Stimulated activated CD4-positive, alpha-beta T cell treated with anti-CD3 and anti-CD28 coated beads, Interleukin-4, amount 100 ng/mL, for 24 hours (primary cell): ENCODE results near the gene TOP2A.
"Not testable (repeated sequence)": the region's sequence is repeated elsewhere in the genome, so short reads cannot be mapped to it uniquely, and the experiment has no call there.

Source experiments
- DNase-seq: peaks from one replicate; pipeline ENCODE4 v3.0.0-alpha.2; 2020

TOP2A gene

DNA sequence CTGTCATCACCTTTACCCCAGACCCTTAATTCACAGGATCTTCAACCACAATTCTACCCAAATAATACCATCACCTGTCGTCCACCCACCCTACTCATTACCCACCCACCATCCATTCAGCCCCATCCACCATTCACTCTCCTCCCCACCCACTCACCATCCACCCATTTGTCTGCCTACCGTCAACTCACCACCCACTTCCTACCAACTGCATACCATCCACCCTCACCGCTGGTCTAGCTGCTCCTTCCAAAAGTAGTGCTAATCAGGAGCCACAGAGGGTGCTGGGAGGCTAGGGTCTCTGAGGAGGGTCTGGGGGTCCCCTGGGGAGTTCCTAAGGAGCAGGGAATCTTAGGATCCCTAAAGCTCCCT is 13.5 kb upstream of the TOP2A start:
- DNase-seq = no peak

- no peak for DNase-seq
These were observed 12.9 kb upstream of the TOP2A start for GRCh38 chr17:40430272-40431230.

DNA sequence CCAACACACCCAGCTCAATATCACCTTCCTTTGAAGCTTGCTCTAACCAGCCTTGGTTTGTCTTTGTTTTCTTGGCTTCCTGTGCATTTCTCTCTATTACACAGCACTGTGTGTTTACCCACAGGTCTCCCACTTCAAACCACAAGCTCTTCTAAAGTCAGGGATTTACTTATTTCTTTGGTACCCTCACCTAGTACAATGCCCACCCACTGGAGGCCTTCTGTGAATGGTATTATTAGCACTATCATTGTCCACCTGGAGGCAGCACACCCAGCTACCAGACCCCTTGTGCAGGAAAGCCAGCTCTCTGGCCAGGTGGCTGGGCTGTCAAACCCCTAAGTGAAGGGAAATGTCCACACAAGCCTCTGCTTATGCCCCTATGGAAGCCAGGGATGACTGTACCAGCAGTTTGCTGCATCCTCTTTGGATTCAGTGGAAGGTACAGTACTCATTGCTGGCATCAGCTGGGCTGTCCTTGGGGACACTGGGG is 9.4 kb upstream of the TOP2A start:
- DNase-seq = no peak

DNA sequence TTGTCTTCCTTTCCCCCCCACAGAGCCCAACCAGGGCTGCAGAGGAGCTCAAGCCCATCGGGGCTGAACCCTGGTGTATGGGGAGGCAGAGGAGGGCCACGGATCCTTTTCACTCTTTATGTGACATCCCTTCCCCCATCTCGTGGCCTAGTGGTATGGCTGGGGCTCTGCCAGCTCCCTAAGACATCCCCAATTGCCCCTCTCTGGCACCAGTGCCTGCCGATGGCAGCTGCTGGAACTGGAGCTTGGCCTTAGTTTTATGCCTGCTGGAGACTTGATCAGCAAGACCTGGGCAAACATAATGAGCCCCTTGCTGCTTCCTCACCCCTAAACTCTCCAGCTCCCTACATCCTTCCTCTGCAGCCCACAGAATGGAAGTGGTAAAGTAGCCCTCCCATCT is 8.0 kb upstream of the TOP2A start:
- no peak for DNase-seq

DNA sequence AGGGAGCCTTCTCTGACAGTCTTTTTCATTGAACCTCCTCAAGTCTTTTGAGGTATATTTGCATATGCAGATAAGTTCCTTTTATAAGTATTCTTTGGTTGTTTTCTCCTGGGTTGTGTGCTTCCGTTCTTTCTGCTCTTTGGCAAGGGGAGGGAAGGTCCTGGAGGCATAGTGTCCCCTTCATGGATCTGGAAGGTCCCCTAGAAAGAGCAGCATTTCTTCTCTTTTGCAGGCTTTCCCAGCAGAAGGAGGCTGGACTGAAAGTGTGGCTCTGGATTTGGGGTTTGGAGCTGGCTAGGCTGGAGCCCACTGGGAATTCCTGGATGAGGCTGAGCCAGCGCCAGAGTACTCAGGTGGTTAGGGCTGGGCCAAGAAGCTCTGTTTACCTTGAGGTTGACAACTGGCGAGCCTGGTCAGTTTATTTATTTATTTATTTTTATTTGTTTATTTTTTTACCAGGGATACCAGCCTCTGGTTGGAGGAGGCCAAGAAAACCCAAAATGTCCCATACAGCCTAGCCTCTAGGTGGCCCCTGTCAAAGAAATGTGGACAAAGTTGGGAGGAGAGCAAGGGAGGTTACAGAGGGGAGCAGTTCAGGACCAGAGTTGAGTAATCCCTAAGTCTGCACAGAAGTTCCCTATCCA is 5.4 kb upstream of the TOP2A start:
- DNase-seq = no peak

- DNase-seq = no peak
These were observed 2.0 kb upstream of the TOP2A start for GRCh38 chr17:40419559-40420331.

GRCh38 chr17:40418428-40418706 is 671 bp upstream of the TOP2A start:
- no peak for DNase-seq

DNA sequence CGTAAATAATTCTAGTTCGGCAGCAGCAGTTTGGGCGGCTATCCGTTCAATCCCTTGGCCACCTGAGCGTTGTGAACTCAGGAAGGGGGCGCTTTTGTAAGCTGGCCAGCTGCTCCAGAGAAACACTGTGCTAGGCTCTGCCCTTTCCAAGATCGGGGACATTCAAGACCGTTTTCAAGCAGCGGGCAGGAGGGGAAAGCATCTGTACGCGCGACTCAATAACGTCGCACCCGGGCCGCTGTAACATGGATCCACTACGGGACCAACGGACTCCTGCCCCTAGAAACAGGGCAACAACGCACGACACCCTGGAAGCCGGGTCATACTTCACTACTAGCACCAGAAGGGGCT is 463 bp downstream of the TOP2A start:
- DNase-seq = no peak

GRCh38 chr17:40416671-40417070 is 1.0 kb downstream of the TOP2A start:
- no peak for DNase-seq

GRCh38 chr17:40415390-40415789 is 2.3 kb downstream of the TOP2A start:
- DNase-seq = no peak

GRCh38 chr17:40414312-40414711 is 3.4 kb downstream of the TOP2A start:
- DNase-seq = not testable (repeated sequence)

DNA sequence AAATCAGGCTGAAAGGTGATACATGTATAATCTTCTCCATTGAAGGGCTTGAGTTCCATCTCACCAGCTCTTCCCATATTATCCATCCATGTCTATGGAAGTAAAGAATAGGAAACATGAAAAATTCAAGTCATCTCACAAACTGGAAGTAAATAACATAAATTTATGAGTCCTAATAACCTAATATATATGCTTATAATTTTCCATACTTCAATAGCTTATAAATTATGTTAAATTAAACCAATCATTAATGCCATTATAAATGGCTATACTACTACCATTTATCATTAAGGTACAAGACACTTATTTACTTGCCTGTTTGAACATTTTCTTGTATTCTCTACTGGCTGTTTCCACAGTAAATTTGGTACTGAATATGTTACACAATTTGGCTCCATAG is 4.8 kb downstream of the TOP2A start:
- DNase-seq = no peak

DNA sequence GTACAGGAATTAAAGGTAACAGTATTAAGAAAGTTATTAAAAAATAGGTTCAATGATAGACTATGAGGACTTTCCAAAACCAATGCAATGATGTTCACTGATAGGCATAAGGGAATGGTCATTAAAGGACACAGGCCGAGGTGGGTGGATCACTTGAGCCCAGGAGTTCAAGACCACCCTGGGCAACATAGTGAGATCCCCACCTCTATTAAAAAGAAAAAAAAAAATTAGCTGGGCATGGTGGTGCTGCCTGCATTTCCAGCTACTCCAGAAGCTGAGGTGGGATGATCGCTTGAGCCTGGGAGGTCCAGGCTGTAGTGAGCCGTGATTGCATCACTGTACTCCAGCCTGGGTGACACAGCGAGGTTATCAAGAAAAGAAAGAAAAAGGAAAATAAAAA is 5.9 kb downstream of the TOP2A start:
- DNase-seq = no peak

DNA sequence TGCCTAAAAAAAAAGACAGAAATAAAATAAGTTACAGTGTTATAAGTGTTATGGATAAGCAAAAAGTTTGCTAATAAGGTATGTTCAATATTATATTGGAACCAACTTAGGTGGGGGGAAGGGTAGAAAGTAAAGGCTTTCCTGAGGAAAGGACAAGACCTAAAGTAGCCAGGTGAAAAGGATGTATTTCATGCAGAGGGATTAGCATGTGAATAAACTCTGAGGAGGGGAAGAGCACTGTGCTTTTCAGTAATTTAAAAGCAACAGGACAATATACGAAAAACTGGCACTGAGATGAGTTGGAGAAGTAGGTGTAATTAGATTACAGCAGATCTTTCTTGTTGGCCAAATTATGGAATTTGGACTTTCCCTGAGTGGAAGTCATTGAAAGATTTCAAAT is 7.6 kb downstream of the TOP2A start:
- DNase-seq = no peak

DNA sequence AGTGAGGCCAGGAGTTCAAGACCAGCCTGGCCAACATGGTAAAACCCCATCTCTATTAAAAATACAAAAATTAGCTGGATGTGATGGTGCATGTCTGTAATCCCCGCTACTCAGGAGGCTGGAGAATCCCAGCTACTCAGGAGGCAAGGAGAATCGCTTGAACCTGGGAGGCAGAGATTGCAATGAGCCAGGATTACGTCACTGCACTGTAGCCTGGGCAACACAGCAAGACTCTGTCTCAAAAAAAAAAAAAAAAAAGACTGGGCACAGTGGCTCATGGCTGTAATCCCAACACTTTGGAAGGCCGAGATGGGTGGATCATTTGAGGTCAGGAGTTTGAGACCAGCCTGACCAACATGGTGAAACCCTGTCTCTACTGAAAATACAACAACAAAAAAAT is 8.2 kb downstream of the TOP2A start:
- not testable (repeated sequence) for DNase-seq

DNA sequence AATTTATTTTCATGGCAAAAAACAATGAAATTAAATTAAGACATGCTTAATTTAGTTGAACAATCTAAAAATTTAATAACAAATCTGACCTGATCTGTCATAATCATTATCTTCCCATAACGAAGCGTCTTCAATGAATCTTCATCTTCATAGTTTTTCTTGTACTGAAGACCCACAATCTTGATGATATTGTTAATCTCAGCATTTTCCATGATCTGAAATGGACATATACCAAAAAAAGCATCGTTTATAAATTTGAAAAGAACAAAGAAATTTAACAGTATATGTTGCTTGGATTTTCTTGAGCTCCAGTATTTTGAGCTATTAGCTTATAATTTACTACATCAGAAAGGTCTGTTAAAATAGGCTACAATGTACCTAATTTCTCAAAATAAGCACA is 10.2 kb downstream of the TOP2A start:
- no peak for DNase-seq

DNA sequence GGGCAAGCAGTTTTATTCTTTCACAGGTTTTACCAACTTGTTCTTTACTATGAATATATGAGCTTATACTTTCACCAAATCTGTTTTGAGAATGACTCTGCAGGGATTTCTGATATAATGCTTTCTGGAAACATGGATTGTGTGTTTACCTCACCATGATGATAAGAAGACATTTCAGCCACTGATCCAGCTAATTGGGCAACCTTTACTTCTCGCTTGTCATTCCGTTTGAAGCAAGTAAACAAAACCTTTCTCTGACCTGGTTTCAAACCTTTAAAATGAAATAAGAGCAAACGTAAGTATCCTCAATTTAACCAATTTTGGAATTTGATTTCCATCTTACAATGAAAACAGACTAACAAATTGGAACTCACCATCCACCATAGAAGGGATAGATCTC is 13.7 kb downstream of the TOP2A start:
- no peak for DNase-seq

GRCh38 chr17:40402668-40403067 is 15.0 kb downstream of the TOP2A start:
- no peak for DNase-seq

DNA sequence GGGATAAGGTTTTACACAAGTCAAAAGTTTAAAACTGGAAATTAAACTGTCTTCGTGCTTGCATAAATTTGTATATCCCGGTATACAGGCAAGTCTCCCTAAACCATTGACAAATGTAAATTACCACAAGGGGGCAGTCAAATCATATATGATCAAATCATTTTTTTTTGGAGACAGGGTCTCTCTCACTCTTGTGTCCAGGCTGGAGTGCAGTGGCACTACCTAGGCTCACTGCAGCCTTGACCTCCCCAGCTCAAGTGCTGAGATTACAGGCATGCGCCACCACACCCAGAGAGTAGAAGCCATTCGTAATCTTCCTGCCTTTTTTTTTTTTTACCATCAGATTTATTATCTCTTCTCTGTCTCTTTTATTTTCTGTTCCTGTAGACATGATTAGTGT is 18.5 kb downstream of the TOP2A start:
- DNase-seq = no peak

GRCh38 chr17:40386555-40386954 is 31.1 kb downstream of the TOP2A start:
- not testable (repeated sequence) for DNase-seq

DNA sequence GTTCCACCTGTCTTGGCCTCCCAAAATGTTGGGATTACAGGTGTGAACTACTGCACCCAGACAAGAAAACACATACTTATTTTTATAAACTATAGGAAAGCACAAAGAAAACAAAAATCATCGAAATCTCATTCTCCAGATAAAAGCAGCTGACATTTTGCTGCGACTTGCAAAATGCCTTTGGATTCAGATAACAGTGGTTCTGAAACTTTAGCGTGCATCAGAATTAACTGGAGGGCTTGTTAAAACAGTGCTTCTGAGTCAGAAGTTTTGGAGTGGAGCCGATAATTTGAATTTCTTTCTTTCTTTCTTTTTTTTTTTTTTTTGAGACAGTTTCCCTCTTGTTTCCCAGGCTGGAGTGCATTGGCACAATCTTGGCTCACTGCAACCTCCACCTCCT is 35.4 kb downstream of the TOP2A start:
- DNase-seq = no peak

DNA sequence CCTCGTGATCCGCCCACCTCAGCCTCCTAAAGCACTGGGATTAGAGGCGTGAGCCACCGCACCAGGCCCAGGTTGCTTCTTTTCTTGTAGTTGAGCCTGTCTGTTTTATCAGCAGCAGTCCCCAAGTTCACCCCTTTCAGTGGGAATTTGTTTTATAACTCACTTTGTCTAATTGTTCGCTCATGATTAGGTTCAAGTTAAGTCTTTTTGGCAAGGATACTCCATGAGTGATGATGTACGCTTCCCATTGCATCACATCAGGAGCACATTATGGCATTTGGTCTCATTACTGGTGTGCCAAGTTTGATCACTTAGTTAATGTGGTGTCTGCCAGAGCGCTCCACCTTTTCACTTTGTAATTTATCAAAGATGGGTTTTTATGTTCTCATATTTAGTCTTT is 38.7 kb downstream of the TOP2A start:
- no peak for DNase-seq

GRCh38 chr17:40377832-40378231 is 39.9 kb downstream of the TOP2A start:
- no peak for DNase-seq

DNA sequence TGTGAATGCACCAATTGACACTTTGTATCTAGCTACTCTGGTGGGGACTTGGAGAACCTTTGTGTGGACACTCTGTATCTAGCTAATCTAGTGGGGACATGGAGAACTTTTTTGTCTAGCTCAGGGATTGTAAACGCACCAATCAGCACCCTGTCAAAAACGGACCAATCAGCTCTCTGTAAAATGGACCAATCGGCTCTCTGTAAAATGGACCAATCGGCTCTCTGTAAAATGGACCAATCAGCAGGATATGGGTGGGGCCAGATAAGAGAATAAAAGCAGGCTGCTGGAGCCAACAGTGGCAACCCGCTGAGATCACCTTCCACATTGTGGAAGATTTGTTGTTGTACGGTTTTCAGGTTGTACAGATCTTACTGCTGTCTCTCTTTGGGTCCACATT is 41.2 kb downstream of the TOP2A start:
- not testable (repeated sequence) for DNase-seq
